ENCODE data around the gene ERC1.

The ERC1 gene

DNA sequence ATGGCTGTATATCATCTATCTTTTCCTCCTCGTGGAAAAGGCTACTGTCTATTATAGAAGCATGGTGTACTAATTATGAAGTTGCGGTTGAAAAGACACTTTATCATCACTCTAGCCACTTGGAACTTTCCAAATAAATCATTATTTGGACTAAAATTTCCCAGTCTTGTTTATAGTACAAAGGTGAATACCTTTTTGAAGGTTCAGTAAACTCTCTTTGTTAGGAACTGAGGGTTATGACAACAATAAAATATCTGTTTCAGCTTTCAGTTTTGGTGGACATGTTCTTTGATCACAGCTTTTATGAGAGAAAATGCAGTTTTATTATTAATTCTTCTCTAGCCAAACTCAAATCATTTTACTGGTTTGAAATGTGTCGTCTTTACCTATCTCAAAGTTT, 386.7 kb downstream of the ERC1 start:
- Histone ChIP-seq H2AFZ (ENCODE audit: low read depth, low read length) (no peak overlapping the region), H2AK5ac (ENCODE audit: low read length, severe bottlenecking) (no peak overlapping the region), H3K27ac (ENCODE audit: low read length, poor library complexity, severe bottlenecking) (no peak overlapping the region), H2BK5ac (ENCODE audit: low read depth, low read length, poor library complexity, severe bottlenecking) (no peak overlapping the region), H3K9me3 (ENCODE audit: control insufficient read depth, low read length) (no peaks in the 10 kb centered on the region), H3K36me3 (ENCODE audit: control insufficient read depth in 1 of 2, insufficient read depth in 2 of 2, low read depth in 1 of 2, low read length in 2 of 2) (peaks cover 11 to 30% of the 10 kb centered on the region in 2 experiments), H3K4ac (ENCODE audit: low read depth in 1 of 2, low read length in 2 of 2) (no peak overlapping the region), H3K4me2 (ENCODE audit: low read length, poor library complexity, severe bottlenecking) (no peak overlapping the region), H4K91ac (ENCODE audit: low read length) (no peak overlapping the region), H2BK120ac (ENCODE audit: low read depth, low read length) (no peak overlapping the region), H3K4me3 (ENCODE audit: insufficient read depth in 1 of 2, low read depth in 1 of 2, low read length in 2 of 2) (no peak overlapping the region), H3K14ac (ENCODE audit: low read length in 2 of 2) (no peak overlapping the region), H3K23ac (ENCODE audit: low read length in 2 of 2) (no peak overlapping the region), H2BK12ac (ENCODE audit: low read length in 2 of 2) (no peak overlapping the region), H3K4me1 (ENCODE audit: control insufficient read depth, insufficient read depth, low read depth, low read length) (no peaks in the 10 kb centered on the region), H3K27me3 (ENCODE audit: control insufficient read depth in 1 of 2, insufficient read depth in 1 of 2, low read length in 2 of 2) (no peaks in the 10 kb centered on the region), H3K18ac (ENCODE audit: low read depth in 1 of 2, low read length in 2 of 2) (no peak overlapping the region), H3K9ac (ENCODE audit: low read length) (no peak overlapping the region), H3K79me1 (replicated peaks; ENCODE audit: low read length, poor library complexity, severe bottlenecking) (no peaks in the 10 kb centered on the region), H4K8ac (ENCODE audit: low read length) (no peak overlapping the region), H2BK15ac (ENCODE audit: low read depth, poor library complexity, severe bottlenecking) (no peak overlapping the region)
- DNase-seq = no peak
- no CpG with 5 or more reads among the region's 3 CpGs for WGBS

DNA sequence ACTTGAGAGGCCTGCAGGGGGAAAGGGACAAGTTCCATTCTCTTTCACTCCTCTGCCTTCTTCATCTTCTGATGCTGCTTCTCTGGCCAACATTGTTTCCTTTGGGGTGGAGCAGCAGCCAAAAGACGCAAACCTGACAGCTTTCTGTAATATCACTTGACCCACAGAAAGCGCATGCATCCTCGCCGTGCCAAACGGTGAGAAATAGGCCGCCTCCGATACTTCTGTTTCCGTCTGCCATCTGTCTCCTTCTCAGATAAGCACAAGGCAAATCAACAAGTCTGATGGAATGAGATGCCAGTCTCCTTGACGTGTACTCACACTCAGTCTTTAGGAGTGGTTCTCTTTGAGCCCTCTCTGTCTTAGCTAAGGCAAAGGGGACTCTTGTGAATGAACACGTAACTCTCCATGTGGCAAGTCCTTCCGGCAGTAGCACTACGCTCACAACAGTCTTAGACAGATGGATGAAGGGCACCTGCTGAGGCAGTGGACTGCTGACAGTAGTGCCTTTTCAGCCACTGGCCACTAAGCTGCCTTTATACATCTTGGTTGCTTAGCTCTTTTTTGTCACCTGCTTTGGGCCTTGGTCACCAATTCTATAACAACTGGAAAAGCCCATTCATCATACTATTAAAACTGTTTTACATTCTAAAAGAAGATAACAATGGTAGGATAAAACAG, 389.3 kb downstream of the ERC1 start:
- Histone ChIP-seq H3K18ac (ENCODE audit: low read depth in 1 of 2, low read length in 2 of 2) (no peak overlapping the region), H3K9ac (ENCODE audit: low read length) (no peak overlapping the region), H3K4ac (ENCODE audit: low read depth in 1 of 2, low read length in 2 of 2) (no peak overlapping the region), H3K4me3 (ENCODE audit: insufficient read depth in 1 of 2, low read depth in 1 of 2, low read length in 2 of 2) (no peak overlapping the region), H3K79me1 (replicated peaks; ENCODE audit: low read length, poor library complexity, severe bottlenecking) (no peaks in the 10 kb centered on the region), H4K91ac (ENCODE audit: low read length) (no peak overlapping the region), H2AFZ (ENCODE audit: low read depth, low read length) (no peak overlapping the region), H3K9me3 (ENCODE audit: control insufficient read depth, low read length) (no peaks in the 10 kb centered on the region), H3K27ac (ENCODE audit: low read length, poor library complexity, severe bottlenecking) (no peak overlapping the region), H2BK120ac (ENCODE audit: low read depth, low read length) (no peak overlapping the region), H2AK5ac (ENCODE audit: low read length, severe bottlenecking) (no peak overlapping the region), H2BK15ac (ENCODE audit: low read depth, poor library complexity, severe bottlenecking) (no peak overlapping the region), H3K23ac (ENCODE audit: low read length in 2 of 2) (no peak overlapping the region), H3K36me3 (ENCODE audit: control insufficient read depth in 1 of 2, insufficient read depth in 2 of 2, low read depth in 1 of 2, low read length in 2 of 2) (peaks cover 7 to 30% of the 10 kb centered on the region in 2 experiments), H3K27me3 (ENCODE audit: control insufficient read depth in 1 of 2, insufficient read depth in 1 of 2, low read length in 2 of 2) (no peaks in the 10 kb centered on the region), H3K14ac (ENCODE audit: low read length in 2 of 2) (no peak overlapping the region), H4K8ac (ENCODE audit: low read length) (no peak overlapping the region), H3K4me1 (ENCODE audit: control insufficient read depth, insufficient read depth, low read depth, low read length) (no peaks in the 10 kb centered on the region), H2BK5ac (ENCODE audit: low read depth, low read length, poor library complexity, severe bottlenecking) (no peak overlapping the region), H2BK12ac (ENCODE audit: low read length in 2 of 2) (no peak overlapping the region), H3K4me2 (ENCODE audit: low read length, poor library complexity, severe bottlenecking) (no peak overlapping the region)
- 97% methylated on average over 12 of the region's 12 CpGs for WGBS
- DNase-seq = no peak

DNA sequence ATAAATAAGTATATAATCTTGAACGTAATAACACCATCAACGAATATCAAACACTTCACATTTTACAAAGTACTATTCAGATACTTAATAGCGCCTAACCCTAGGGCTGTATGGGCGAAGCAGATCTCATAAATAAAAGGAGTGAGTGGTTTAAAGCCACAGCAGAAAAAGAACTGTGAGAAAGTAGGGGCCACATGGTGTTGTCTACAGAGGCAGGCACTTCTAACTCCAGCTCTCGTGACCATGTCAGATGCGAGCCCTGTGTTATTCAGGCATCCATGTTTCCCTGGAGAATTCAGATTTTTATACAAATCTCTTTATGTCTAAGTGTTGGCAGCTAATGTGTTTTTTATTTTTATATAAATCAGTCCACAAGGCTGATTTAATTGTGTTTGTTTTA, 391.1 kb downstream of the ERC1 start:
- H3K79me1 ChIP-seq (replicated peaks; ENCODE audit: low read length, poor library complexity, severe bottlenecking) = no peaks in the 10 kb centered on the region
- 97% methylated on average over 5 of the region's 6 CpGs for WGBS

DNA sequence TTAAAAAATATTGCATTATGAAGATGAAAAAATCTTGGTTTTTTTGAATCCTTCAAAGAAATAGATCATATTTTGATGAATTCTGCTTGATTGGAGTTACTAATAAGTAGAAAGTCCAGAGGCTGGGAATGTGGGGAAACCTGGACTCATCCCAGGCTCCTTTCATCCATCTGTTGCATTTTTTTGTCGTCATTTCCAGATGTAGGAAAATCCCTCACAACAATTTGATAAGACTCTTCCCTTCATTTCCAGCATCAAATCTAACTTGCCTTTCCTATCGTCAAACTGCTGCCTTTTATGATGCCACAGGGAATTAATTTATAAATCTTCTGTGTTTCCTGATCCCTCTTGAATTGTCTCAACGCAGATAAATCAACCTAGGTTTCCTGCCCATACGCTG, 391.8 kb downstream of the ERC1 start:
- Histone ChIP-seq H3K4me2 (ENCODE audit: low read length, poor library complexity, severe bottlenecking) (no peak overlapping the region), H3K4me3 (ENCODE audit: insufficient read depth in 1 of 2, low read depth in 1 of 2, low read length in 2 of 2) (no peak overlapping the region), H2AK5ac (ENCODE audit: low read length, severe bottlenecking) (no peak overlapping the region), H3K9me3 (ENCODE audit: control insufficient read depth, low read length) (no peaks in the 10 kb centered on the region), H3K27me3 (ENCODE audit: control insufficient read depth in 1 of 2, insufficient read depth in 1 of 2, low read length in 2 of 2) (no peaks in the 10 kb centered on the region), H3K27ac (ENCODE audit: low read length, poor library complexity, severe bottlenecking) (no peak overlapping the region), H2BK120ac (ENCODE audit: low read depth, low read length) (no peak overlapping the region), H2BK15ac (ENCODE audit: low read depth, poor library complexity, severe bottlenecking) (no peak overlapping the region), H3K23ac (ENCODE audit: low read length in 2 of 2) (no peak overlapping the region), H3K4ac (ENCODE audit: low read depth in 1 of 2, low read length in 2 of 2) (no peak overlapping the region), H2BK5ac (ENCODE audit: low read depth, low read length, poor library complexity, severe bottlenecking) (no peak overlapping the region), H3K79me1 (replicated peaks; ENCODE audit: low read length, poor library complexity, severe bottlenecking) (no peaks in the 10 kb centered on the region), H4K91ac (ENCODE audit: low read length) (no peak overlapping the region), H3K9ac (ENCODE audit: low read length) (no peak overlapping the region), H3K18ac (ENCODE audit: low read depth in 1 of 2, low read length in 2 of 2) (no peak overlapping the region), H3K4me1 (ENCODE audit: control insufficient read depth, insufficient read depth, low read depth, low read length) (no peaks in the 10 kb centered on the region), H2BK12ac (ENCODE audit: low read length in 2 of 2) (no peak overlapping the region), H3K36me3 (ENCODE audit: control insufficient read depth in 1 of 2, insufficient read depth in 2 of 2, low read depth in 1 of 2, low read length in 2 of 2) (peaks cover 5 to 14% of the 10 kb centered on the region in 2 experiments), H2AFZ (ENCODE audit: low read depth, low read length) (no peak overlapping the region), H4K8ac (ENCODE audit: low read length) (no peak overlapping the region), H3K14ac (ENCODE audit: low read length in 2 of 2) (no peak overlapping the region)
- DNase-seq = no peak
- WGBS = 85% methylated on average over 4 of the region's 4 CpGs

More for the DNA sequence above, 391.1 kb downstream of the ERC1 start:
- Histone ChIP-seq H2BK15ac (ENCODE audit: low read depth, poor library complexity, severe bottlenecking) (no peak overlapping the region), H3K4ac (ENCODE audit: low read depth in 1 of 2, low read length in 2 of 2) (no peak overlapping the region), H3K23ac (ENCODE audit: low read length in 2 of 2) (no peak overlapping the region), H3K36me3 (ENCODE audit: control insufficient read depth in 1 of 2, insufficient read depth in 2 of 2, low read depth in 1 of 2, low read length in 2 of 2) (peaks cover 5 to 20% of the 10 kb centered on the region in 2 experiments), H2AFZ (ENCODE audit: low read depth, low read length) (no peak overlapping the region), H2AK5ac (ENCODE audit: low read length, severe bottlenecking) (no peak overlapping the region), H3K27me3 (ENCODE audit: control insufficient read depth in 1 of 2, insufficient read depth in 1 of 2, low read length in 2 of 2) (no peaks in the 10 kb centered on the region), H3K27ac (ENCODE audit: low read length, poor library complexity, severe bottlenecking) (no peak overlapping the region), H3K4me3 (ENCODE audit: insufficient read depth in 1 of 2, low read depth in 1 of 2, low read length in 2 of 2) (no peak overlapping the region), H2BK12ac (ENCODE audit: low read length in 2 of 2) (no peak overlapping the region), H3K9me3 (ENCODE audit: control insufficient read depth, low read length) (no peaks in the 10 kb centered on the region), H4K8ac (ENCODE audit: low read length) (no peak overlapping the region), H3K9ac (ENCODE audit: low read length) (no peak overlapping the region), H3K18ac (ENCODE audit: low read depth in 1 of 2, low read length in 2 of 2) (no peak overlapping the region), H3K4me2 (ENCODE audit: low read length, poor library complexity, severe bottlenecking) (no peak overlapping the region), H3K14ac (ENCODE audit: low read length in 2 of 2) (no peak overlapping the region), H3K4me1 (ENCODE audit: control insufficient read depth, insufficient read depth, low read depth, low read length) (no peaks in the 10 kb centered on the region), H4K91ac (ENCODE audit: low read length) (no peak overlapping the region), H2BK5ac (ENCODE audit: low read depth, low read length, poor library complexity, severe bottlenecking) (no peak overlapping the region), H2BK120ac (ENCODE audit: low read depth, low read length) (no peak overlapping the region)
- no peak for DNase-seq

Data from mesenchymal stem cell (in vitro differentiated cells and primary cell).